Sigmoid colon (tissue), 4 donors: ENCODE measurements around the gene OPRM1.

ENCODE experiments used
- EP300 ChIP-seq, 4 donors: sonication (generic); formaldehyde crosslinking; IDR thresholded peaks; one replicate each; pipeline ENCODE4 v1.6.1; 2017; ENCODE audit warnings: antibody characterized with exemption in 4 of 4
- TF ChIP-seq, protein P1 (sequence below), 4 experiments: fragments of 450-650 bp in 3 of 4; fragments of 200-600 bp in 1 of 4; IDR thresholded peaks; one replicate each; pipeline ENCODE4 v1.5.1; 2016 to 2019; ENCODE audit warnings: antibody characterized with exemption in 4 of 4, mild to moderate bottlenecking in 3 of 4, moderate library complexity in 2 of 4

DNA sequence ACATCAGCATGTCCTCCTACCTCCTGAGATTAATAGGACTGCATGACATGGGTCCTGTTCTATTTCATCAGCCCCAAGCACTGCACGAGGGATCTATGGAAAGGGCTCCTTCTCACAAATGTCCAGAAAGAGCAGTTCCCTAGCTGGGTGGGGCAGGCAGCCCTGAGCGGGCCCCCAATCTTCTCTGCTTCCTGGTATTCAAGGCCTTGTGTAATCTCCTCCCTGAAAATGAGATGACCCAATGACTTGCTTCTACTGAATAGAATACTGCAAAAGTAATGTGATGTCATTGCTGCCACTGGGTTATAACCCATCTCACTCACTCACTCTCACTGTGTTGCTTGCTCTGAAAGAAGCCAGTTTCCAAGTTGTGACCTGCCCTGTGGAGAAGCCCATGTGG is 126.4 kb downstream of the OPRM1 start:
- no peak for TF ChIP-seq EP300 (IDR thresholded peaks at IDR 0.05)
- TF ChIP-seq, protein P1, sequence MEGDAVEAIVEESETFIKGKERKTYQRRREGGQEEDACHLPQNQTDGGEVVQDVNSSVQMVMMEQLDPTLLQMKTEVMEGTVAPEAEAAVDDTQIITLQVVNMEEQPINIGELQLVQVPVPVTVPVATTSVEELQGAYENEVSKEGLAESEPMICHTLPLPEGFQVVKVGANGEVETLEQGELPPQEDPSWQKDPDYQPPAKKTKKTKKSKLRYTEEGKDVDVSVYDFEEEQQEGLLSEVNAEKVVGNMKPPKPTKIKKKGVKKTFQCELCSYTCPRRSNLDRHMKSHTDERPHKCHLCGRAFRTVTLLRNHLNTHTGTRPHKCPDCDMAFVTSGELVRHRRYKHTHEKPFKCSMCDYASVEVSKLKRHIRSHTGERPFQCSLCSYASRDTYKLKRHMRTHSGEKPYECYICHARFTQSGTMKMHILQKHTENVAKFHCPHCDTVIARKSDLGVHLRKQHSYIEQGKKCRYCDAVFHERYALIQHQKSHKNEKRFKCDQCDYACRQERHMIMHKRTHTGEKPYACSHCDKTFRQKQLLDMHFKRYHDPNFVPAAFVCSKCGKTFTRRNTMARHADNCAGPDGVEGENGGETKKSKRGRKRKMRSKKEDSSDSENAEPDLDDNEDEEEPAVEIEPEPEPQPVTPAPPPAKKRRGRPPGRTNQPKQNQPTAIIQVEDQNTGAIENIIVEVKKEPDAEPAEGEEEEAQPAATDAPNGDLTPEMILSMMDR (IDR thresholded peaks at IDR 0.05): no peak
